ENCODE measurements around the gene POP4.
"Not testable (repeated sequence)": the region's sequence is repeated elsewhere in the genome, so short reads cannot be mapped to it uniquely, and the experiment has no call there.

The POP4 gene

DNA sequence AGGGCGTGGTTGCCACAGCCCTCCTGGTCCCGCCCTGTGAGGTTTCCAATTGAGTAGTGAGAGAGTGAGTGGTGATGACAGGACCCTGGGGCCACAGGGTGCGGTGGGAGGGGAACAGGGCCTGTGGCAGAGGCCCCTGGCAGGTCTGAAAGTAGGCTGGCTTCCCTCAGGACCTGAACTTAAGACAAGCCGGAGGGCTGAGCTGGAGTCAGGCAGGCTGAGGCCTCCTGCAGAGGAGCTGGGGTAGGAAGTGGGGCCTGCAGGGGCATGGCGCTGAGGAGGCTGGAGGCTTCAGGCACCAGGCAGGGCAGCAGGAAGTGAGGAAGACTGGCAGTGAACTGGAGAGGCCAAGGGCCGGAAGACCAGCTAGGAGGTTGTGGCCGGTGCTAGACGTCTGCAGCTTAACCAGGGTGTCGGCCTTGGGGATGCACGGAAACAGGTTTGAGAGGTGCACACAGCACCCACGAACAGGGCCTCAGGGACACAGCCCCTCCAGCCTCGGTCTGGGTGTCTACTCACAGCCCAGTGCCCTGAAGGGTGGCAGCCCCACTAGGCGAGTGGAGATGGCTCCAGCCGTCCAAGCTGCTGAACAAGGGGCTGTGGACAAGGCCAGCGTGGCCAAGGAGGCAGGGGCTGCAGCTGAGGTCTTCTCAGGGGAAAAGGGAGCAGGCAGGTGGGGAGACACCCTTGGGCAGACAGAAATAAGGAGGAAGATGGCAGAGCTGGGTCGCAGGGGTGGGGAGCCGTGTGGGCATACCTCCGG lies 17.8 kb downstream of the POP4 start:
- no peak overlapping the region for H3K4me3 ChIP-seq (replicated peaks; ENCODE audit: low read depth, low read length)
- TF ChIP-seq, protein P1, sequence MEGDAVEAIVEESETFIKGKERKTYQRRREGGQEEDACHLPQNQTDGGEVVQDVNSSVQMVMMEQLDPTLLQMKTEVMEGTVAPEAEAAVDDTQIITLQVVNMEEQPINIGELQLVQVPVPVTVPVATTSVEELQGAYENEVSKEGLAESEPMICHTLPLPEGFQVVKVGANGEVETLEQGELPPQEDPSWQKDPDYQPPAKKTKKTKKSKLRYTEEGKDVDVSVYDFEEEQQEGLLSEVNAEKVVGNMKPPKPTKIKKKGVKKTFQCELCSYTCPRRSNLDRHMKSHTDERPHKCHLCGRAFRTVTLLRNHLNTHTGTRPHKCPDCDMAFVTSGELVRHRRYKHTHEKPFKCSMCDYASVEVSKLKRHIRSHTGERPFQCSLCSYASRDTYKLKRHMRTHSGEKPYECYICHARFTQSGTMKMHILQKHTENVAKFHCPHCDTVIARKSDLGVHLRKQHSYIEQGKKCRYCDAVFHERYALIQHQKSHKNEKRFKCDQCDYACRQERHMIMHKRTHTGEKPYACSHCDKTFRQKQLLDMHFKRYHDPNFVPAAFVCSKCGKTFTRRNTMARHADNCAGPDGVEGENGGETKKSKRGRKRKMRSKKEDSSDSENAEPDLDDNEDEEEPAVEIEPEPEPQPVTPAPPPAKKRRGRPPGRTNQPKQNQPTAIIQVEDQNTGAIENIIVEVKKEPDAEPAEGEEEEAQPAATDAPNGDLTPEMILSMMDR (IDR thresholded peaks at IDR 0.05; ENCODE audit: low read length, missing control alignments): no peak
- no peak for DNase-seq (ENCODE audit: low read depth)

DNA sequence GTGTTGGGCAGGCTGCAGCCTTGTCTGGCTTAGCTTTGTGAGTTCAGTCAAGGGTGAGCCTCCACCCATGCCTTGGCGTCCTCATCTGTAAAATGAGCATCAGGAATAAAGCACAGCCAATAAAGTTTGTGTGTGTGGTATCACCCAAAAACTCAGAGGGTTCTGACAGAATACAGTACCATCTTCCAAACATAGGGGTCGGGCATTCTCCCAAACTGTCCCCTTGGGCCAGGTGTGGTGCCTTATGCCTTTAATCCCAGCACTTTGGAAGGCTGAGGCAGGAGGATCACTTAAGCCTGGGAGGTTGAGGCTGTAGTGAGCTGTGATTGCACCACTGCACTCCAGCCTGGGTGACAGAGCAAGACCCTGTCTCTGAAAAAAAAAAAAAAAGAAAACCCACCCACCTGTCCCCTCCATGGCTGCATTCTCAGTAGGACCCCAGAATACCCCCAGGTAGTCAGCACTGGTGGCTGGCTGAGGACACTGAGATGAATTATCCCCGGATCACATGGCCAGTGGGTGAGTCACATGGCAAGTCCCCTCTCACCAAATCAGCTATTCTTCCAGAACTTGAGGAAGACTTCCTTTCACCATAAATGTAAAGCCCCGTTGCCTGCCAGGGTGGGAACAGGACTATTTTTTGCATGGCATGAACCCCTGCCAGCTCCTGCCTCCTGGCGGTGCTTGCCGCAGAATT lies 18.6 kb downstream of the POP4 start:
- TF ChIP-seq, protein P1 (IDR thresholded peaks at IDR 0.05; ENCODE audit: low read length, missing control alignments): no peak
- H3K4me3 ChIP-seq (replicated peaks; ENCODE audit: low read depth, low read length): no peak overlapping the region
- DNase-seq (ENCODE audit: low read depth): no peak

DNA sequence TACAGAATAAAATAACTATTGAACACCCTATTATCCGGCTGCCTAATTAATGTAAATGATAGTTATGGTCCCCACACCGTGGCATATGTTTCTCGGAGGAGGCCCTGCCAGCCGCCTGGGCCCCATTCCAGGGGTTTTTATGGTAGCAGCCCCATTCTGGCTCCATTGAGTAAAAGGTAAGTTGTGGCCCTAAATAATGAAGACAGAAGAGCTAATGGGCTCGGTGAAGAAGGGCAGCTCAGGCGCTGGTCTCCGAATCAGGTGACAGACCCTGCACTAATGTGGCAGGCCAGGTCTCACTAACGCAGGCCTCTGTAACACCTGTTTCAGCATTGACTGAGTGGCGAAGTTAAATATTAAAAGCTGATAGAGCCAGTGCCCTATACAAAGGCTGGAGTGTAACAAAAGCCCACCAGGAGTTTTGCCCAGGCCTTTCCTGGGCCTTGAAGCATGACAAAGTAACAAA lies 19.1 kb downstream of the POP4 start:
- TF ChIP-seq, protein P1 (IDR thresholded peaks at IDR 0.05; ENCODE audit: low read length, missing control alignments): no peak
- H3K4me3 ChIP-seq (replicated peaks; ENCODE audit: low read depth, low read length): no peak overlapping the region
- DNase-seq (ENCODE audit: low read depth): no peak

DNA sequence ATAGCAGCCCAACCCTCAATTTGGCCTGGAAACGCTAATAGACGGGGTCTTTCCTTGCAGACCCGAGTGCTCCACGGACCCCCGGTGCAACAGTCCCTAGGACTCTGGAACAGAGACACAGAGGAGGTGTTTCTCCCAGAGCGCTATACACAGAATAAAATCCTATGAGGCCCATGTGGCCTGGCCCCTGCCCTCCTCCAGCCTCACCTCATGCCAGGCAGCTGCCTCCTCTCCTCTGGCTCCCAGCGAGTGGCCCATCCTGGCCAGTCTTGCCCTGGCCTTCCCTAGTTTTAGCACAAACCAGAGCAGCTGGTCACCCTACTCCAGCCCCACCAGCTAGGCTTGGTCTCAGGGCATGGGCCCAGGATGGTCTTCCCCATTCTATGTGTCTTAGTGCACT lies 20.3 kb downstream of the POP4 start:
- no peak overlapping the region for H3K4me3 ChIP-seq (replicated peaks; ENCODE audit: low read depth, low read length)
- TF ChIP-seq, protein P1 (IDR thresholded peaks at IDR 0.05; ENCODE audit: low read length, missing control alignments): no peak
- no peak for DNase-seq (ENCODE audit: low read depth)

DNA sequence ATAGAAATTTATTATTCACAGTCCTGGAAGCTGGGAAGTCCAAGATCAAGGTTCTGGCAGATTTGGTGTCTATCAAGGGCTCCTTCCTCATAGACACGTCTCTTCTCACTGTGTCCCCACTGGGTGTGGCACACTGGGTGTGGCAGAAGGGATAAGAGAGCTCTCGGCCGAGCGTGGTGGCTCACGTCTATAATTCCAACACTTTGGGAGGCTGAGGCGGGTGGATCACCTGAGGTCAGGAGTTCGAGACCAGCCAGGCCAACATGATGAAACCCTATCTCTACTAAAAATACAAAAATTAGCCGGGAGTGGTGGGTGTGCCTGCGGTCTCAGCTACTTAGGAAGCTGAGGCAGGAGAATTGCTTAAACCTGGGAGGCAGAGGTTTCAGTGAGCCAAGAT lies 20.7 kb downstream of the POP4 start:
- DNase-seq (ENCODE audit: low read depth); H3K4me3 ChIP-seq (replicated peaks; ENCODE audit: low read depth, low read length): not testable (repeated sequence)

DNA sequence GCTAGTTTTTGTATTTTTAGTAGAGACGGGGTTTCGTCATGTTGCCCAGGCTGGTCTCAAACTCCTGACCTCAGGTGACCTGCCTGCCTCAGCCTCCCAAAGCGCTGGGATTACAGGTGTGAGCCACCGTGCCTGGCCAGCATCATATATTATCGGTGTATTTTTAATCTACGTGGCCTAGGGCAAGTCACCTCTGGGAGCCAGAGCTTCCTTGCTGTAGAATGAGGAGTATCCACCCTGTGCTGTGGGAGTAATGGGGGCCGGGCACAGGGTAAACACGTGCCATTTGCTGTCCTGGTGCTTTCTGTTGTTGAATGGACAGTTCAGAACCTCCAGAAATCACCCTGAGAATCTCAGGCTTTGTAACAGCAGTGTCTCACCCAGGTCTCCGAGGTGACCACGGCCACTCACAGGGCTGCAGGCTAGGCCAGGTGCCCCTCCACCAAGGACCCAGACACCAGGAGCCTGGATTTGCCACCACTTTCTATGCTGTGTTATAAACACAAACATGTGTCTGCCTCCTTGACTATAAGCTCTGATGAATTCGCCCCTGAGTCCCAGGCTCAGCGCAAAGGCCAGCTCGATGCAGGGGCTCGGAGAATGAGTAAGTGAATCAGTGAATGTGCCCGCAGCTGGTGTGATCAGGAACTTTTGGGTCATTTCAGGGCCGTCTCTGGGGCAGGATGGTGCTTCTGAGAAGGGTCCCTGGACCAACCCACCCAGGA lies 22.7 kb downstream of the POP4 start:
- DNase-seq (ENCODE audit: low read depth): no peak
- no peak overlapping the region for H3K4me3 ChIP-seq (replicated peaks; ENCODE audit: low read depth, low read length)
- TF ChIP-seq, protein P1 (IDR thresholded peaks at IDR 0.05; ENCODE audit: low read length, missing control alignments): no peak

Measured in fibroblast of pulmonary artery (primary cell).